NCI-H2107 treated with DMSO at 0.1 percent for 48 hours (cell line): ENCODE measurements around the gene SEC61A2.
A peak's percentile ranks its signal among the peaks of the same experiment; 100 is the strongest.

ENCODE experiments used
- DNase-seq: peaks from one replicate; lab custom pipeline; 2025; ENCODE audit not compliant: unreplicated experiment; lab: John Stamatoyannopoulos, UW

The SEC61A2 gene

DNA sequence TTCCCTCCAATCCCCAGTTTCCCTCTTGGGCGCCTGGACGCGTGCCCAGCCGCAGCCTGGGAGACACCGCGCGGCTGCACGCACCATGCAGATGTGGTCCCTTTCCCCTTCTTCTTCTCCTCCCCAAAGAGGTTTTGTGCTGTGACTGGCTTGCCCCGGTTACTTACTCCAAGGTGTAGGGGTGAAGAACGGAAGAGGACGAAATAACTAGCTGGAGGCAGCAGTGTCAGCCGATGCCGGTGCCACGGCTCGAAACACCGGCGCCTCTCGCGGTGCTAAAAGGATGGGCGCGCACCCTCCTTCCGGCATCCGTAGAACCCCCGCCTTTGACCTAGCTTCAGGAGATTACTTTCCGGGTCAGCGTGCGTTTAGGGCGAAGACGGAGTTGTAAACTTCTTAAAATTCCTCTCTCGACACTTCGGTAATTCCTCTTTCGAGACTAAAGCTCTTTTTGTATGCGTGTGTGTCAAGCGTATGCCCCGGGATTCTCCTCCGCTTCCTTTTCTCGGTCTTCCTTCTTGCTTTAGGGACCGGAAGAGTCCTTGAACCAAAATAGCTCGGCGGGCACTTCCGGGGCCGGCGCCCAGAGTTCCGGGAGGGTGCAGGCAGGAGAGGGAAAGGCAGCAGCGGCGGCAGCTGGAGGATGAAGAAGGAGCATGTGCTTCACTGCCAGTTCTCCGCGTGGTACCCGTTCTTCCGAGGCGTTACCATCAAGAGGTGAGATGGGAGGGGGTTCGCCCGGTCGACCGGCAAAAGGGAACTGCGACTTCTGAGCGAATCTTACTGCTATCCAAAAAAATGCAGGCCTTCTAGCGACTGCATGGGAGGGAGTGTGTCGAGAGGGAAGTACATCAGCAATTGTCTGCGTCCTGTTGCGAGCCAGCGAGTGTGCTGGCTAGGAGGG is 66.4 kb downstream of the SEC61A2 start, which contains the start of the genes CDC123 and NUDT5:
CDC123 (plus strand) TSS at position 586 of the 904 bp plus-strand sequence; CDS start at position 644, 58 bp downstream.
NUDT5 (minus strand) TSS at position 289 of the 904 bp plus-strand sequence. CDS start 9,600 bp downstream, outside the sequence.
- peak; percentile 84 for DNase-seq

DNA sequence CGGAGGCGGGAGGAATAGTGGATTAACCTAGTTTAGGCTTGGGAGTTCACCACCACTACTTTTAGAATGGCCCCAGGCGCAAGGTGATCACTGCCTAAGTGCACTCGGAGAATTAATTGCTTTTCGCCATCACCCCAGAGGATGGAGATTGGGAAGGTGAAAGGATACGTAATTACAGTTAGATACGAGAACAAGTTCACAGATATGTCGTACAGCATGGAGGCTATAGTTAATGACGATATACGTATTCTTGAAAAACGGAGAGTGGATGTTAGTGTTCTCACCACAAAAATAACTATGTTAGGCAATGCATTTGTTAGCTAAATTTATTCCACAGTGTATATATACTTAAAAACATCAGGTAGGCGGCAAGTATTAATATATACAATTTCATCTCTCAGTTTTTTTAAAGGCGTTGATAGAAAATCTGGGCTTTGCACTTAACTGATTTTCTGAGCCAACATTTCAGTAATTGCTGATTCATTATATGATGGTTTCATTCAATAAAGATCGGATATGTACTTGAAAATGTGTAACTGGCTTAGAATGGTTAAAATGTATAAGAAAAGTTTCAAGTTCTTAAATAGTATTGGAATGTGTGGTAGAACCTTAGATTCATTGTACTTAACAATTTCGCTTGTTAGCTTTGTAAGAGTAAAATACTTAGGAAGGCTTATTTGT is 67.2 kb downstream of the SEC61A2 start:
- DNase-seq, result no peak

DNA sequence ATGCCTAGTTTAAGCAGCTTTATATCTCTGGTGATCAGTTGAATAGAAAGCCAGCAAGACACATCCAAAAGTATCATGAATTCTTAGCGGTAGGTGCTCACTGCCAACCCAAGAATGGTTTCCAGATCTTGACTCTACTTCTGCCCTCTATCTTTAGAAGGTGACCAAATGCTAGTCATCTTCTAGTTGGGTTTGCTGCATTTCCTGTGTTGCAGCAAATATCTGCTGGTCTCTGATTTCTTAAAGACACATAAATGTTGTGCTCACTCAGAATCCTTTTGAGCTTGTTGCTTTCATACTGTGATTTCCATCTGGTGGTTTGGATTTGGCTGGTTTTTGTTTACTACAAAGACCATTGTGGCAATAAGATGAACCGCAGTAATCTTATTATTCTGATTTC is 68.7 kb downstream of the SEC61A2 start:
- DNase-seq, result no peak

DNA sequence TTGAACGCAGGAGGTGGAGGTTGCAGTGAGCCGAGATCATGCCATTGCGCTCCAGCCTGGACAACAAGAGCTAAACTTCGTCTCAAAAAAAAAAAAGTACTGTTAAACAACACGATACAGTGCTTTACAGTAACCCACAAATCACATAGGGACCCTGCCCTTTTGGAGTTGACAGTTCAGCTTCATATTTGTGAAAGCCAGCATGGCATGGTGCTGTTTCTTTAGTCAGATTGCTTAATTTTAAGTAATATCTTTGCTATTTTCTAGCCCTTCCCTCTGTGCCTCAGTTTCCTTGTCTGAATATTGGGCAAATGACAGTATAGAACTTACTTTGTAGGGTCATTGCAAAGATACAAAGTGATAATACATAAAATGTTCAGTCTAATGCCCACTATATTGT is 71.4 kb downstream of the SEC61A2 start:
- DNase-seq, result no peak

DNA sequence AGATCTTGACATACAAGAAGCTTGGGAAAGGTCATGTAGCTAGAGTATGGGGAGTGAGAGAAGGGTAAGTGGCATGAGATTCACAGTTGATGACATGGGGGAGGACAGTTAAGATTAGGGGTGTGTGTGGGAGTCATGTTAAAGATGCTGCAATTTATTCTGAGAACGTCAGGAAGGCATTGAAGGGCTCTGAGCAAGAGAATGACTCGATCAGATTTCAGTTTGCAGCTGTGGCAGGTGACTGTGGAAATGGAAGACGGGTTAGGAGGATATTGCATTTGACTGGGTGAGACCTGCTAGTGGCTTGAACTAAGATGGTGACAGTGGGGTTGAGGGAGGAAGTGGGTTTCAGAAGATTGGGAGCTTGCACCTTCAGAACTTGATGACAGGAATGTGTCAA is 72.1 kb downstream of the SEC61A2 start:
- no peak for DNase-seq

DNA sequence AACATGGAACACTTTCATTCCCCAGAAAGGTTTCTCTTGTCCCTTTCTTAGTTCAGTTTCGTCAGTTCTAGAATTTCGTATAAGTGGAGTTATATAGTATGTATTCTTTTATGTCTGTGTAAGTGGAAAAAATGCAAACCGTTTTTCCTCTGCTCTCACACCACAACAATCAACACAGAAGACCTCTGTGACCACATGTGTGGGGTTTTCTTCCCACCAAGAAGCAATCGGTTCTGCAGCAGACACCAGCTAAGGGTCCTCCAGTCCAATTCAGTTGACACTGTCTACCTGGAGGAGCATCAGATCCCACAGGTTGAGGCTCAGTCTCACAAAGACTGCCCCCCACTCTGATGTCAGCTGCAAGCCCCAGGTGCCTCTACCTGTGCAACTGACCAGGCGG is 72.7 kb downstream of the SEC61A2 start:
- DNase-seq, result no peak

DNA sequence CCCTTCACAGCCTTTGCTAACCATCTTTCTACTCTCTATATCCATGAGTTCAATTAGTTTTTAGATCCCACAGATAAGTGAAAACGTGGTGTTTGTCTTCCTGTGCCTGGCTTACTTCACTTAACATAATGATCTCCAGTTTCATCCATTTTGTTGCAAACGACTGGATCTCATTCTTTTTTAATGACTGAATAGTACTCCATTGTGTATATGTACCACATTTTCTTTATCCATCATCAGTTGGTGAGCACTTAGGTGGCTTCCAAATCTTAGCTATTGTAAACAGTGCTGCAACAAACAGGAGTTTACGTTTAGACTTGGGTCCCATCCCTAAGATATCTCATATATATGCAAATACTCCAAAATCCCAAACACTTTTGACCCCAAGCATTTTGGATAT is 75.6 kb downstream of the SEC61A2 start:
- no peak for DNase-seq

DNA sequence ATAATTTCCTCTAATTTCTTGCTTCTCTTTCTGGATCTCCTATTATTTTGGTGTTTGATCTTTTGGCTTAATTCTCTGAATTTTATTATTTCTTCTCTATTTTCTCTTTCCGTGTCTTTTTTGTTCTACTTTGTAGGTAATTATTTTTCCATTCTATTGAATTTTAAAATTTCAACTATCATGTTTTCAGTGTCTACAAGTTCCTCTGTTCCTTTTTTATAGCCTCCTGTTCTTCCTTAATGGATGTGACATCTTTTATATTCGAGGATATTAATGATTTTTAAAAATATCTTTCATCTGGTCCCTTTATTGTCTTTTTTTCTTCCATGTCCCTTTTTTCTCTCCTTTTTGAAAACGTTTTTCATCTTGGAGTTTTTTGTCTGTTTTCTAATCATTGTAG is 77.6 kb downstream of the SEC61A2 start:
- DNase-seq, result no peak

DNA sequence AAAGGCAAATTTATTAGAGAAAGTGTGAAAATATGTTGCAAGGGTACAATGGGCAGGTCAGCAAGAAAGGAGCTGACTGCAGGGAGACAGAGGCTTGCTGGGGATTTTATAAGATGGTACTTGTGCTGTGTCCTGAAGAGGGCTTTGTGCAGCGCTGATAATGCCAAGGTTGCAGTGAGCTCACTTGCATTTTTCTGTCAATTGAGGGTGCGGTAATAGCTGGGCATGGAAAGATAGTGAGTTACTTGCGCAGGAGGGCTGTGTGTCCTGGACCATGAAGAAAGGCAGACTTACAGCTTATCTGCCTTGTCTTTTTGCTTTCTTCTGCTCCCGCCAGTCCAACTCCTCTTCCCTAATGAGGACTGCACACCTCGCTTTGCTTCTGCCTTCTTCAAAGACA is 79.0 kb downstream of the SEC61A2 start:
- DNase-seq, result no peak

DNA sequence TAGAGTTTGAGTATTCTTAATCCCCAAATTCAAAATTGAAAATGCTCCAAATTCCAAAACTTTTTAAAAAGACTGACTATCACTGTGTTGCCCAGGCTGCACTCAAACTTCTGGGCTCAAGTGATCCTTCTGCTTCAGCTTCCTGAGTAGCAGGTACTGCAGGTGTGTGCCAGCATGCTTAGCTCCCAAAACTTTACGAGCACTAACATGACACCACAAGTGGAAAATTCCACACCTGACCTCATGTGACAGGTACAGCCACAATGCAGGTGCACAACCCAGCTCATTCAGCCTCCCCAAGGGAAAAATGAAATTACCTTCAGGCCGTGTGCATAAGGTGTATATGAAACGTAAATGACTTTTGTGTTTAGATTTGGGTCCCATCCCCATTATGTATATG is 83.0 kb downstream of the SEC61A2 start:
- DNase-seq, result peak; percentile 20

DNA sequence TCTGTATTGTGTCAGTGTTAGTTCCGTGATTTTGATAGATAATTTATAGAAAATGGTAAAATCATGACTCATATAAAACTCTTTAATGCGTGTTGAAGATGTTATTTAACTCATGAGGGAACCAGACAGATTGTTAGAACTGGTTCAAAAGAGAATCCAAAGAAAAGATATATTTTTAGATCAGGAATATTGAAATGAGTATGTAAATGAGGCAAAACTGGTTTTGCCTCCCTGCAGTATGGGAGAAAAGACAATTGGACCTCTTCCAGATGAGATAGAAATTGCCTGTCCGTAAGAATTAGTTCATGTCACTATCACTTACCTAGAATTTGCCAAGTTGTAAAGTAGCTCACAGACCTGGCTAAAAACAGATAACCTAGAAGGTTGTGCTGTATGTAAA is 84.1 kb downstream of the SEC61A2 start:
- no peak for DNase-seq

DNA sequence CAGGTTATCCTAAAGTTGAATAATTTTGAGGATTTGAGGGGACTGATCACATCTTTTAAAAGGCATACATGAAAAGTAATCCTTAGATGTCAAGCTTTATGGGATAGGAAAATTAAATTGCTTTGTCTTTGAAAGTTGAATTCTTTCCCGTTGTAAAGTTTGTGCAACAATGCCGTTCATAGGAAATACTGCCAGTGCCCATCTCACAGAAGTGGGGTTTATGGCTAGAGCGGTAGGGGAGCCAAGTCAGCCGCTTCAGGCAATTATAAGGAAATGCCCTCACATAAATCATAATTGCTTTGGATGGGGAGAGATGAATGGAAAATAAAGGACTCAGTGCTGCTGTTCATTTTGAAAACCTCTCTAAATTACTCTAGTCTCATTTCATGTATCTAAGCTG is 84.6 kb downstream of the SEC61A2 start:
- DNase-seq, result no peak

DNA sequence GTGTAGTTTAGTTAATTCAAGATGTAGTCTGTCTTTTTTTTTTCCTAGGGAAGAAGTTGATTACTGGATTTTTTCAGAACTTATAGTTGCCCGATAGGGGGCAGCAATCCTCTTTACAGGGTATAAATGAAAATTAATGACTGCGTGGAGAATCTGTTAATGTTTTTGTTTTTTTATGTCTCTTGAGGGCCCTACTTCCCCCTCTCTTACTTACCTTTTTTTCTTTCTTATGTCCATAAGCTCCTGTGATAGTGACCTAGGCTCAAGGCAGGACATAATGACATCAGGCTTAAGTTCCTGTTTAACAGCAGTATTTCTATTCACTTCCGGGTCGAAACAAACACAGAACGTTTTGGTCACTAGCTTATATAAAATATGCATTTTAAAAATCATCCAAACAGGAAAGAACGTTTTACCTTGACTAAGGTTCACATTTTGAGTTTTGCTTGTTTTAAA is 85.3 kb downstream of the SEC61A2 start:
- DNase-seq, result peak; percentile 33
